Erythroblast (primary cell): ENCODE measurements around the gene ZBTB42.

Source experiments
- GATA1 ChIP-seq: IDR thresholded peaks from 2 replicates; pipeline ENCODE4 v1.6.1; 2011; ENCODE audit warnings: low read depth, mild to moderate bottlenecking, control low read depth, low read length, moderate library complexity
- POLR2A ChIP-seq: IDR thresholded peaks from 2 replicates; pipeline ENCODE4 v1.6.1; 2011; ENCODE audit warnings: mild to moderate bottlenecking, low read length

DNA sequence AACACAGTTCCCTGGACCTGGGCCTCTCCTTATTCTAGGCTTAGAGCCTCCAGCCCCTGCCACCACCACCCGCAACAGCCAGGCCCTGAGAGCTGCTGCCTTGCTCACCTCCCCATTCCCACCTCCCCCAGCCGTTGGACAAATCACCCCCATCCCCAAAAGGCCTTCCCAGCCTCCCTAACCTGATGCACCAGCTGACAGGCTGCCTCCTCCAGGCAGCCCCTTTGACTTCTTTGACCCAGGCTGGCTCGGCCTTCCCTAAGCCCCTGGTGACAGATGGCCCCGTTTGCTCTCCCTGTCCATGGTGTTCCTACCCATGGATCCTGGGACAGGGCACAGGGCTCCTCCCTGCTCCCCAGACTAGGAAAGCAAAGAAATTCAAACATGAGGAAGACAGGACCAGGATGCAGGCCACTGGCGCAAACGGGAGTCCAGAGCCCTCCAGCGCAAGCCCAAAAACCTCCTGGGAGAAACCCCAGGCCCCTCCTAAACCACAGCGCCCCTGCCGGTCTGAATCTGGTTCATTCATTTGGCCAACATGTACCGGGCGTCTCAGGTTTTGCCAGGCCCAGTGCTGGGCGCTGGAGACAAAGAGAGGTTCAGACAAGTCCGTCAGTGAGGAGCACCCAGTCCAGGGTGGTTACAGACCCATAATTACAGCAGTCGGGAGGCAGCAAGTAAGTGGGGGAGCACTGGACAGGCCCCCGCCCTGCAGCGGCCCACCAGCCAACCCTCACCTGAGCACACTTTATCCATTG is 7.8 kb upstream of the ZBTB42 start:
- no peak for TF ChIP-seq POLR2A
- TF ChIP-seq GATA1: no peak
